Naive B cell (primary cell): ENCODE measurements around the gene SREK1. TPM values are rescaled to one million over a fixed set of nuclear protein-coding genes. Genes with fewer than 3 reads are reported as not detected.
"Not testable (repeated sequence)": the region's sequence is repeated elsewhere in the genome, so short reads cannot be mapped to it uniquely, and the experiment has no call there.

Experiments used
- ATAC-seq, 2 donors: fragments of 150-1000 bp; cut with Tn5 transposase; 2 replicates each; pipeline ENCODE4 v1.10.0; 2021; ENCODE audit warnings: low read depth in 2 of 2, mild to moderate bottlenecking in 2 of 2, moderate library complexity in 2 of 2
- DNase-seq: peaks from one replicate; pipeline ENCODE4 v3.0.0; 2022
- H3K27ac Mint-ChIP-seq, 6 donors: one replicate each; pipeline ENCODE4 v1.8.0; 2020 to 2022; ENCODE audit warnings: mild to moderate bottlenecking in 6 of 6, mixed read lengths in 6 of 6, moderate library complexity in 5 of 6, inconsistent platforms in 2 of 6
- H3K27me3 Mint-ChIP-seq, 3 donors: one replicate each; pipeline ENCODE4 v1.8.0; 2021 to 2022; ENCODE audit warnings: mixed read lengths in 3 of 3, mild to moderate bottlenecking in 1 of 3
- H3K36me3 Mint-ChIP-seq, 2 donors: one replicate each; pipeline ENCODE4 v1.8.0; 2020 to 2022; ENCODE audit warnings: mixed read lengths in 2 of 2, inconsistent platforms in 1 of 2, mild to moderate bottlenecking in 1 of 2
- H3K4me1 Mint-ChIP-seq, 3 donors: one replicate each; pipeline ENCODE4 v1.8.0; 2020 to 2022; ENCODE audit warnings: mixed read lengths in 3 of 3, inconsistent platforms in 1 of 3, mild to moderate bottlenecking in 1 of 3, moderate library complexity in 1 of 3
- H3K4me3 Mint-ChIP-seq, 8 donors: one replicate each; pipeline ENCODE4 v1.8.0; 2020 to 2022; ENCODE audit warnings: mild to moderate bottlenecking in 8 of 8, mixed read lengths in 8 of 8, moderate library complexity in 8 of 8, inconsistent platforms in 2 of 8
- H3K9me3 Mint-ChIP-seq, 7 donors: one replicate each; pipeline ENCODE4 v1.8.0; 2020 to 2022; ENCODE audit warnings: mixed read lengths in 7 of 7, mild to moderate bottlenecking in 5 of 7, inconsistent platforms in 2 of 7, moderate library complexity in 1 of 7
- polyA plus RNA-seq, 6 donors: library from polyadenylated mRNA; unstranded; fragments of 300-500 nt; fragmentation: Illumina TruSeq; gene quantifications; one replicate each; pipeline ENCODE4 v1.2.3, GENCODE V29; 2021; ENCODE audit warnings: low read depth in 6 of 6

Gene SREK1
- polyA plus RNA-seq: 10 to 100 TPM; 12.9 to 32.6 (median 19.0) TPM

GRCh38 chr5:66144074-66144833 lies at the start of gene SREK1:
Gene SREK1, plus strand, starts transcription at chr5:66144300. Its CDS starts 77 bp downstream, at chr5:66144377.
- no peaks in the 10 kb centered on the region for H3K27me3 Mint-ChIP-seq
- DNase-seq (peak; percentile 85), ATAC-seq (peak; percentile 85 to 86)
- peaks cover 0 to 10% of the 10 kb centered on the region in 2 donors for H3K36me3 Mint-ChIP-seq
- no peaks in the 10 kb centered on the region for H3K9me3 Mint-ChIP-seq
- peaks cover 14 to 28% (median 18%) of the 10 kb centered on the region in 3 donors for H3K4me1 Mint-ChIP-seq
- peak within 1 kb of the TSS; percentile 94 to 100 (median 99) for H3K4me3 Mint-ChIP-seq
- H3K27ac Mint-ChIP-seq: peak within 1 kb of the TSS; percentile 99 to 100 (median 100)

GRCh38 chr5:66100851-66101250 lies 43.2 kb upstream of the SREK1 start:
- DNase-seq: no peak
- Mint-ChIP-seq H3K36me3 (peaks cover 7 to 44% of the 10 kb centered on the region in 2 donors), H3K4me3 (no peak overlapping the region), H3K27ac (no peak overlapping the region), H3K9me3 (peaks cover 23 to 78% (median 53%) of the 10 kb centered on the region in 7 donors), H3K27me3 (no peaks in the 10 kb centered on the region), H3K4me1 (no peaks in the 10 kb centered on the region)
- no peak for ATAC-seq

- Mint-ChIP-seq H3K4me1 (no peaks in the 10 kb centered on the region), H3K9me3 (peaks cover 8 to 48% (median 35%) of the 10 kb centered on the region in 7 donors), H3K36me3 (peaks cover 0 to 10% of the 10 kb centered on the region in 2 donors), H3K4me3 (no peak overlapping the region), H3K27ac (no peak overlapping the region), H3K27me3 (no peaks in the 10 kb centered on the region)
- ATAC-seq (no peak), DNase-seq (no peak)
Observed at GRCh38 chr5:66113160-66113559, 30.9 kb upstream of the SREK1 start.

- Mint-ChIP-seq H3K36me3 (no peaks in the 10 kb centered on the region), H3K27me3 (peaks cover 0 to 5% (median 0%) of the 10 kb centered on the region in 3 donors), H3K4me1 (no peaks in the 10 kb centered on the region), H3K9me3 (peaks cover 0 to 8% (median 2%) of the 10 kb centered on the region in 7 donors), H3K27ac (no peak overlapping the region), H3K4me3 (no peak overlapping the region)
- ATAC-seq (no peak), DNase-seq (no peak)
Observed at GRCh38 chr5:66118304-66118703, 25.8 kb upstream of the SREK1 start.

- Mint-ChIP-seq H3K4me1 (no peaks in the 10 kb centered on the region), H3K27me3 (peaks cover 0 to 5% (median 0%) of the 10 kb centered on the region in 3 donors), H3K27ac (peak overlapping the region in 1 of 6 donors; percentile 6), H3K4me3 (peak overlapping the region in 1 of 8 donors; percentile 27), H3K36me3 (no peaks in the 10 kb centered on the region), H3K9me3 (no peaks in the 10 kb centered on the region)
- ATAC-seq (no peak), DNase-seq (no peak)
Observed at GRCh38 chr5:66122379-66123034, 21.6 kb upstream of the SREK1 start.

- no peak overlapping the region for H3K27ac Mint-ChIP-seq
- peak overlapping the region in 1 of 8 donors; percentile 14 for H3K4me3 Mint-ChIP-seq
- H3K4me1 Mint-ChIP-seq: no peaks in the 10 kb centered on the region
- no peaks in the 10 kb centered on the region for H3K36me3 Mint-ChIP-seq
- no peak for DNase-seq
- H3K9me3 Mint-ChIP-seq: peaks cover 0 to 16% (median 5%) of the 10 kb centered on the region in 7 donors
- no peaks in the 10 kb centered on the region for H3K27me3 Mint-ChIP-seq
- no peak for ATAC-seq
Observed at GRCh38 chr5:66129144-66129543, 15.0 kb upstream of the SREK1 start.

GRCh38 chr5:66130493-66130892 lies 13.6 kb upstream of the SREK1 start:
- H3K27ac Mint-ChIP-seq: no peak overlapping the region
- H3K9me3 Mint-ChIP-seq: peaks cover 0 to 16% (median 5%) of the 10 kb centered on the region in 7 donors
- no peaks in the 10 kb centered on the region for H3K36me3 Mint-ChIP-seq
- H3K27me3 Mint-ChIP-seq: no peaks in the 10 kb centered on the region
- DNase-seq (no peak), ATAC-seq (no peak)
- no peak overlapping the region for H3K4me3 Mint-ChIP-seq
- H3K4me1 Mint-ChIP-seq: no peaks in the 10 kb centered on the region

- no peak for DNase-seq
- H3K27ac Mint-ChIP-seq: no peak overlapping the region
- no peak overlapping the region for H3K4me3 Mint-ChIP-seq
- peaks cover 0 to 7% (median 5%) of the 10 kb centered on the region in 3 donors for H3K4me1 Mint-ChIP-seq
- H3K36me3 Mint-ChIP-seq: peaks cover 0 to 10% of the 10 kb centered on the region in 2 donors
- peaks cover 8 to 21% (median 11%) of the 10 kb centered on the region in 7 donors for H3K9me3 Mint-ChIP-seq
- no peak for ATAC-seq
- no peaks in the 10 kb centered on the region for H3K27me3 Mint-ChIP-seq
Observed at GRCh38 chr5:66134407-66134861, 9.7 kb upstream of the SREK1 start.

GRCh38 chr5:66136053-66136452 lies 8.0 kb upstream of the SREK1 start:
- no peak for ATAC-seq
- Mint-ChIP-seq H3K4me3 (no peak overlapping the region), H3K9me3 (peaks cover 3 to 11% (median 7%) of the 10 kb centered on the region in 7 donors), H3K36me3 (peaks cover 0 to 10% of the 10 kb centered on the region in 2 donors), H3K4me1 (peaks cover 0 to 7% (median 5%) of the 10 kb centered on the region in 3 donors), H3K27me3 (no peaks in the 10 kb centered on the region), H3K27ac (no peak overlapping the region)
- no peak for DNase-seq

- H3K27me3 Mint-ChIP-seq, H3K4me3 Mint-ChIP-seq, H3K27ac Mint-ChIP-seq, H3K36me3 Mint-ChIP-seq, H3K4me1 Mint-ChIP-seq: not testable (repeated sequence)
- peaks cover 3 to 11% (median 7%) of the 10 kb centered on the region in 7 donors for H3K9me3 Mint-ChIP-seq
- DNase-seq: peak; percentile 7
- peak; percentile 85 to 86 for ATAC-seq
Observed at GRCh38 chr5:66136944-66137343, 7.2 kb upstream of the SREK1 start.

- Mint-ChIP-seq H3K27ac (peak overlapping the region in 1 of 6 donors; percentile 10), H3K36me3 (peaks cover 0 to 10% of the 10 kb centered on the region in 2 donors), H3K9me3 (peaks cover 3 to 11% (median 7%) of the 10 kb centered on the region in 7 donors), H3K27me3 (no peaks in the 10 kb centered on the region), H3K4me3 (no peak overlapping the region), H3K4me1 (peaks cover 0 to 14% (median 8%) of the 10 kb centered on the region in 3 donors)
- ATAC-seq (peak; percentile 57), DNase-seq (no peak)
Observed at GRCh38 chr5:66138637-66139317, 5.3 kb upstream of the SREK1 start.

GRCh38 chr5:66139318-66139712 lies 4.8 kb upstream of the SREK1 start:
- peaks cover 0 to 14% (median 8%) of the 10 kb centered on the region in 3 donors for H3K4me1 Mint-ChIP-seq
- DNase-seq (no peak), ATAC-seq (no peak)
- H3K27me3 Mint-ChIP-seq: no peaks in the 10 kb centered on the region
- H3K27ac Mint-ChIP-seq: no peak overlapping the region
- H3K9me3 Mint-ChIP-seq: peaks cover 0 to 11% (median 7%) of the 10 kb centered on the region in 7 donors
- H3K36me3 Mint-ChIP-seq: peaks cover 0 to 16% of the 10 kb centered on the region in 2 donors
- peak overlapping the region in 1 of 8 donors; percentile 44 for H3K4me3 Mint-ChIP-seq

- DNase-seq: no peak
- peaks cover 0 to 10% of the 10 kb centered on the region in 2 donors for H3K36me3 Mint-ChIP-seq
- H3K9me3 Mint-ChIP-seq: peaks cover 0 to 3% (median 0%) of the 10 kb centered on the region in 7 donors
- H3K27ac Mint-ChIP-seq: peak overlapping the region in 3 of 6 donors; percentile 12 to 100 (median 83)
- H3K4me1 Mint-ChIP-seq: peaks cover 10 to 32% (median 16%) of the 10 kb centered on the region in 3 donors
- no peaks in the 10 kb centered on the region for H3K27me3 Mint-ChIP-seq
- no peak for ATAC-seq
- peak overlapping the region in 5 of 8 donors; percentile 28 to 100 (median 51) for H3K4me3 Mint-ChIP-seq
Observed at GRCh38 chr5:66142417-66142816, 1.7 kb upstream of the SREK1 start.
